Transverse colon (tissue), 4 donors: ENCODE measurements around the gene RIMBP2.

ENCODE experiments used
- POLR2A ChIP-seq: fragments of 450-650 bp; IDR thresholded peaks from one replicate; pipeline ENCODE4 v1.6.1; 2016; ENCODE audit warnings: antibody characterized with exemption, mild to moderate bottlenecking, moderate library complexity
- POLR2AphosphoS5 ChIP-seq, 3 donors: sonication (generic); formaldehyde crosslinking; IDR thresholded peaks; one replicate each; pipeline ENCODE4 v1.6.1; 2016; ENCODE audit warnings: antibody characterized with exemption in 3 of 3
- TF ChIP-seq, protein P1 (sequence below), 5 experiments: fragments of 200-600 bp in 3 of 5; fragments of 450-650 bp in 2 of 5; sonication (generic) in 3 of 5; IDR thresholded peaks; 1 replicate in 2 of 5; 2 replicates in 3 of 5; pipeline ENCODE4 v1.5.1; 2016 to 2017; ENCODE audit warnings: antibody characterized with exemption in 5 of 5, inconsistent platforms in 3 of 5, mild to moderate bottlenecking in 2 of 5, moderate library complexity in 1 of 5

GRCh38 chr12:130704606-130705005 is 11.5 kb downstream of the RIMBP2 start:
- TF ChIP-seq, protein P1, sequence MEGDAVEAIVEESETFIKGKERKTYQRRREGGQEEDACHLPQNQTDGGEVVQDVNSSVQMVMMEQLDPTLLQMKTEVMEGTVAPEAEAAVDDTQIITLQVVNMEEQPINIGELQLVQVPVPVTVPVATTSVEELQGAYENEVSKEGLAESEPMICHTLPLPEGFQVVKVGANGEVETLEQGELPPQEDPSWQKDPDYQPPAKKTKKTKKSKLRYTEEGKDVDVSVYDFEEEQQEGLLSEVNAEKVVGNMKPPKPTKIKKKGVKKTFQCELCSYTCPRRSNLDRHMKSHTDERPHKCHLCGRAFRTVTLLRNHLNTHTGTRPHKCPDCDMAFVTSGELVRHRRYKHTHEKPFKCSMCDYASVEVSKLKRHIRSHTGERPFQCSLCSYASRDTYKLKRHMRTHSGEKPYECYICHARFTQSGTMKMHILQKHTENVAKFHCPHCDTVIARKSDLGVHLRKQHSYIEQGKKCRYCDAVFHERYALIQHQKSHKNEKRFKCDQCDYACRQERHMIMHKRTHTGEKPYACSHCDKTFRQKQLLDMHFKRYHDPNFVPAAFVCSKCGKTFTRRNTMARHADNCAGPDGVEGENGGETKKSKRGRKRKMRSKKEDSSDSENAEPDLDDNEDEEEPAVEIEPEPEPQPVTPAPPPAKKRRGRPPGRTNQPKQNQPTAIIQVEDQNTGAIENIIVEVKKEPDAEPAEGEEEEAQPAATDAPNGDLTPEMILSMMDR (IDR thresholded peaks at IDR 0.05): no peak
- no peak for TF ChIP-seq POLR2A
- TF ChIP-seq POLR2AphosphoS5 (IDR thresholded peaks at IDR 0.05): no peak
